Left kidney (tissue), 2 donors: ENCODE results near the gene SLCO4A1. TPM values are rescaled to one million over a fixed set of nuclear protein-coding genes. Genes with fewer than 3 reads are reported as not detected.

Source experiments
- DNase-seq: peaks from one replicate; pipeline ENCODE4 v3.0.0-alpha.2; 2013
- polyA plus RNA-seq: library from polyadenylated mRNA; unstranded; fragments of 120-200 nt; gene quantifications from one replicate; pipeline ENCODE4 v1.2.1, GENCODE V29; 2013; ENCODE audit not compliant: insufficient read length

The SLCO4A1 gene
- polyA plus RNA-seq, 1 donor, result 2.0 TPM

DNA sequence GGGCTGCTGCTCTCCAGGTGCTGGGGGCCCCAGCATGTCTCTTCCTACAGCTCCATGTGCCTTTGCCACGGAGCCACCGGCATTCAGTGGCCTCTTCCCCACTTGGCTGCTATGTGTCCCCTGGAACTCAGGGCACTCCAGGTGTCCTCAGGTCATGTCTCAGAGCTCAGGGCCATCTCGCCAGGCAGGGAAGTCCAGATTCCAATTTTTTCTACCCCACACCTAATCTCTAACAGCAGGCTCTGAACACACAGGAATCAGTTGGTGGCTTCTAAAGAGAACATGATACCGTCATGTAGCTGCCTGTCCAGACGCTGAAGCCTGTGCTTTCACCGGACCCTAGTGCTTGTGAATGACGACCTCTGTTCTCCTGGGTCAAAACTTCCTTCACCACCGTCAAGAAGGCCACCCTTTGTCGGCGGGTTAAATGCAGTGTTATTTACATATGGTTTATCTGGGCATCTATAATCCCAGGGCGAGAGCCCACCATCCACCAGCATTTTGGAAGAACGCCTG is 4.2 kb upstream of the SLCO4A1 start:
- DNase-seq, result no peak

DNA sequence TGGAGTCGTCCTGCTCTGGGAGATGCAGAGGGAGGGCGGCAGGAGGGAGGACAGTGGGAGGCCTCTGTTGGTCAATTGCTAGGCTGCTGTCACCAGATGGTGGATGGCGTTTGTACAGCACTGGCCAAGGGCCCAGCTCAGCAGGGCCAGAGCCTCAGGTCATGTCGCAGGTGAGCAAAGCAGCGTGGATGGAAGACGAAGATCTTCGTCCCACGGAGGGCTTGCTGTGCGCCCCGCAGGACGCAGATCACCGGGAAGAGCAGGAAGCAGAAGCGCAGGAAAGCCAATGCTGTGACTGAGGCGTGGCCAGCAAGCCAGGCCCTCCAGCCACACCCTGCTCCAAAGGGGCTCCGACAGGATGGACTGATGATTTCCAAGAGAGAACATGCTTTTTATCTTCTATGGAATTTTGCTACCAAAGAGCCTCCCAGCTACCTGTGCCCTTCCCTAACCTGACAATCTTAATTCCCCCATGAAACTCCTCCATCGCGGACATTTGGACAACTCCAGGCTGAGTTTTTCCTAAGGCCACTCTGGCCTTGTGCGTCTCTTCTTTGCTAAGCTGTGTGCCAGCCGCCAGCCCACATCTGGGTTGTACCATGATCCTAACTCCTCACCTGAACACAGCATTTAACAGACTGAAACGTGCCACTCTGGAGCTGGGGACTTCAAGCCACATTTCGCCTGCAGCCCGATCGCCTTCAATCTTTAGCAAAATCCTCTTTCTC is 3.5 kb upstream of the SLCO4A1 start:
- no peak for DNase-seq

DNA sequence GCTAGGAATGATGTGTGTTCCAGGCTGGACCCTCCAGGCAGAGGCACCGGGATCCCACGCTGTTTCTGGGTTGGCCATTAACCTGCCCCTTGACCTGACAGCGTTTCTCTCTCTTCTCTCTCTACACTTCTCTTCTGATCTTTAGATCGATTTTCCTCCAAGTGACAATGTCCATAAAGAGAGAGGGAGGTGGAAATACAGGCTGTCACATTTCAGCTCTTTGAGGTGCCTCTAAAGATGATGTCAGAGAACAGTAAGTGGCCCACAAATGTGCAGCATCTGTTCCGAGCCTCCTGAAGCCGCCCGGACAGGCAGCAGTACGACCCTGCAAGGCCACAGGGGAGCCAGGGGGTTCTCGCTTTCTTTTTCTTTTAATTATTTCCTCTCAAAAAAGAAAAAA is 2.5 kb upstream of the SLCO4A1 start:
- no peak for DNase-seq

DNA sequence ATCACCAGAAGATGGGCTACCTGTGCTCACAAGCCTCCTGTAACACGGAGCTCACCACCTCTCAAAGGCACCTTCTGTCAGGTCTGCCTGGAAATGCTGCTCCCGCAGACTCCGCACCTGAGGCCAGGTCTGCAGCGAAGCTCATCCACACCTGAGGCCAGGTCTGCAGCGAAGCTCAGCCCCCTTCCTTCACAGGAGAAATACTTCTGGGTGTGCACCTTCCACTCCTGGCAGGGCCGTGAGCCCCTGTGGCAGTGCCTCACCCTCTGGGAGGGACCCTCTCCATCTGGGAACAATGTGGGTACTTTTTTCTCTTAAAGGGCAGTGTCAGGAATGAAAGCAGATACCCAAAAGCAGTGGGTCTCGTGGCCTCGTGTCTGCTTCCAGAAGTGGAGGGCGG is 1.4 kb upstream of the SLCO4A1 start:
- no peak for DNase-seq

DNA sequence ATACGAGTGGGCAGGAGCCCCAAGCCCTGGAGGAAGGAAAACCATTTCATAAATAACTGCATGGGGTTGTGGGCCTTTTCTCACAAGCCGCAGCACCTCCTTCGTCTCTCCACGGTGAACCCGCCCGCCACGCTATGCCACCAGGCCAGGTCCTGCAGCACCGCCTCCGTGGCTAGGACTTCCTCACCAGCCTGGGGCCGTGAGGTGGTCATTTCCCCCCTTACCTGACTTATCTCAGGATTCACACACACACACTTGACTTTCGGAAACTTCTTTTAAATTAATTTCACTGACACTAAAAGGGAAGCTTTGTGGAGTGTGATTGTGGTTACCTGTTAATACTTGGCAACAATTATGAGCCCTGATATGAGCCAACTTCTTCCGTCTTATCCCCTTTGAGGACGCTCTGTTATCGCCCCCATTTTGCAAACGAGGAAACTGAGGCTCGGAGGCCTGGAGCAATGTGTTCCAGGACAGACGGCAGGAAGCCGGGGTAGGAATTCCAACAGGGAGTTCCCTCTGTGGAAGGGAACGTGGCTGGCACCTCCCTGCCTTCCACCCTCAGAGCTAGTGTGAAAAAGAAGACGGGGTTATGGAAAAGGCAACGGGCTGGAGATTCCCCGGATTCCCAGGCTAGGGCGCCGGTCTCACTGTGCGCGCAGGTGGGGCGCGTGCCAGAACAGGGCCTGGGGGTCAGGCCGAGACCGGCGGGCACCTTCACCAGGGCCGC is 817 bp upstream of the SLCO4A1 start:
- DNase-seq, result no peak

DNA sequence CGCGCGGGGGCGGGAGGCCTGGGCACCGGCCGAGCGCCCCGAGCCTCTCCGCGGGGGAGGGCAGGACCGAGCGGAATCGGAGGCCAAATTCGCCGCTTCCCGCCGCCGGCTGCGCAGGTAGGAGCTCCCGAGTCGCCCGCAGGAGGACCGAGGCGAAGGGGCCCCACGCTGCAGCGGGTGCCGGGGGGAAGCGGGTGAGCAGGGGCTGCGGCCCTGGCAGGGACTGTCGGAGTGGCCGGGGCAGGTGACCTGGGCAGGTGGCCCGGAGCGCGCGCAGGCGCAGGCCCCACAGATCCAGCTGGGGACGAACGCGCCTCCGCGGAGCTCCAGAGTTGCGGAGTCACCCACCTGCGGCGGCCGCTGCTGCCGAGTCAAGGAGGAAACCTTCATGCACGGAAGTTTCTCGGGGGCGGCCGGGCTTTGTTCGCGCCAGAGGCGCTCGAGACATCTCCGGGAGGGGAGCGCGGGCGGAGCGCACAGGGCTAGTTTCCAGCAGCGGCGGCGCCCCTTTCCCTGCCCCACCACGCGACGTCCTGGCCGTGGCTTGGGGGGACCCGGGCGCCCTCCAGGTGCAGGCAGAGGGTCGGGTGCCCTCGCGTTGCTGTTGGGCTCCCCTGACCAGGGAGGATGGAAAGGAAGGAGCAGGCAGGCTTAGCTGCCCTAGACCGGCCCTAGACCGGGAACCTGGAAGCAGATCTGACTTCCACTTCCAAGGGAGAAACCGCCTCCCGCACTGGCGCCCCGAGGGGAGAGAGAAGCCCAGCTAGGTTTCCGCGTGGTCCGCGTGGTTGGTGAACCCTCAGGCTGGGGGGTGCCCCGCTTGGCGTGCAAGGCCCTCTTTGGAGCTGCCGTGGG is 590 bp downstream of the SLCO4A1 start:
- no peak for DNase-seq

DNA sequence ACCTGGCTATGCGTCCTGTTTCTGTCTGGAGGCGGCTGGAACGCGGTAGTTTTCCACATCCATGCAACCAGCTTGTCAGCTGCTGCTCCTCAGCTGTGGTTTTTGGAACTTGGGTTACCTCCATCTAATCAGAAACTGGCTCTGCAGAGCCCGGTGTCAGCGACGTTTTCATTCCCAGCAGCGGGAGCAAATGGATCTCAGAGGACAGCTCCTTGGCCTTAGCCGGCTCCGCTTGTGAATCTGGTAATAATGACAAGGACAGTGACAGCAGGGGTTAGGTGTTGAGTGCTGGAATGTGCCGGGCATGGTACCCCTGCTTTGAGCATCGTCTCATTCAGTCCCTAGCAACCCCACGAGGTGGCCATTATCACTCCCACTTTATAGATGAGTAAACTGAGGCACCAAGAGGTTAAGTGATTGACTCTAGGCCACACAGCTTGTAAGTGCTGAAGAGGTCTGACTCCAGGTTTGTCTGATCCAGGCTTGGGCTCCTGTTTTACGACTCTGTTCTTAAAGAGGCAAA is 1.3 kb downstream of the SLCO4A1 start:
- DNase-seq, result no peak

DNA sequence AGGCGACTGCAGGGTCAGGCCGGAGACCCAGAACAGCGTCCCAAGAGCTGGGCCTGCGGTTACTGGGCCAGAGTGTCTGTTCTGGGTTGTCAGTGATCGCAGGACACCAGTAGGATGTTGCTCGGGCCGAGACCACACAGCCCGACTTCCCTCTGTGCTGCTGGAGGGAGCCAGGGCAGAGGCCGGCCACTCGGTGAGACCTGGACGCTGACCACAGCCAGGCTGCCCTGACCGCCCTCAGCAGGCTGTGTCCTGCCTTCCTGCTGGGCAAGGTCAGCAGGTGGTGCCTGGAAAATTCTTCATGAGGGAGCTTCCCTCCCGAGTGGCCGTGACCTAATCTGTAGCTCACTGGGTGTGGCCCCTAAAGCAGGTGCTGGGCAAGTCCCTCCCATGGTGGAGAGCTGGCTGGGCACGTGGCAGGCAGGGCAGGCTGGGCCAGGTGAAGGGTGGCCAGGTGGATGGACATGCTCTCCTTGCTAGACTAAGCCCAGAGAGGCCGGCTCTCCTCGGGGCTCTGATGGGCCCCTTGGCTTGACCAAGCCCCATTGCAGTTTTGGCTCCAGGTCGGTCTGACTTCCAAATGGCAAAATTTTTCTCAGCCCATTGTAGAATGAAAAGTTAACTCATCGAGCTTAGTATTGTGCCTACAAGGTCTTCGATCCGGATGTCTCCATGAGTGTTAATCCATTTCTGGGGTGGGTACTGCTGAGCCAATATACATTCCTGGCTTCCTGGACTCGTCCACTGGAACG is 1.9 kb downstream of the SLCO4A1 start:
- no peak for DNase-seq

DNA sequence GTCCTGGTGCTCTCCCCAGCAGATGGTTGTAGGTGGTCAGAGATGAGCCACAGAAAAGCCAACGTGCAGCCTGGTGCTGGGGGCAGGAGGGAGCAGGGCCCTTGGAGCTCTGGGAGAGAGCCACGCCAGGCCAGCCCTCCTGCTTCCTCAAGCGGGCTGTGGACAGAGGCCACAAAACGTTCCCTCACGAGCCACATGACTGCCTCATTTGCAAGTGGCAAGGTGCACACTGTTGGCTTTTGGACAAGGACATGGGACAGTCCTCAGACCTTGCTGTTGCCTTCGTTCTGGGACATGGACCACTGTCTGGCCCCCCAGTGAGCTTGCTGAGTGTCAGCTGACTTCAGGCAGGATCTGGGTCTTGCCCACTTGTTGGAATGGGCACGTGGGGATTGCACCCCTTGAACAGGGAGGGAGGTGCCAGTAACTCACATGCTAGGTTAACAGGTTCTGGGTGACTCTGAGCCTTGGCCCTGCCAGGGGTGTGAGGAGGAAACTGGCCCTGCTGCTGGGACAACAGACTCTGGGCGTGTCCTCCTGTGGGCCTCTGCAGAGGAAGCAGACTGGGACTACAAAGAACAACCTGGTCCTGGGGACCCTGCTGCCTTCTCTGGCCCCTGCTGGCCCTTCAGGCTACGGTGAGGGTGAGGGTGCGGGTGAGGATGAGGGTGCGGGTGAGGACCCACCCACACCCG is 2.6 kb downstream of the SLCO4A1 start:
- DNase-seq, result no peak

DNA sequence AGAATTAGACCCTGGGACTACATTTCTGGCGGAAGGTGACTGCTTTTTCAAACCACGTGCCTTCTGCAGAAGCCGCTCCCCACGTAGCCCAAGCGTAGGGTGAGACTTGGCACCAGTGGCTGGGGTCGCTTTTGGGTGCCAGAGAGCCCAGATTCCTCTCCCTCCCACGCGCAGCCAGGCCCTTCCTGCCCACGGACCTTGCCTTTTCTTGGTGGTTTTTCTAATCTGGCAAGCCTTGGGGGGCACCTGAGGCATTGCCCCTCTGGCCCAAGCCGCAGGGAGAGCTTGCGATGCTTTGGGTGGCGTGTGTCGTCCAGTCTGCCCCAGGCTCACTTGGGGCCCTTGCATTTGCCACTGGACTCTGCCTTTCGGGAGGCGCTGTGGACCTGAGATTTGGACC is 3.3 kb downstream of the SLCO4A1 start:
- DNase-seq, result no peak

DNA sequence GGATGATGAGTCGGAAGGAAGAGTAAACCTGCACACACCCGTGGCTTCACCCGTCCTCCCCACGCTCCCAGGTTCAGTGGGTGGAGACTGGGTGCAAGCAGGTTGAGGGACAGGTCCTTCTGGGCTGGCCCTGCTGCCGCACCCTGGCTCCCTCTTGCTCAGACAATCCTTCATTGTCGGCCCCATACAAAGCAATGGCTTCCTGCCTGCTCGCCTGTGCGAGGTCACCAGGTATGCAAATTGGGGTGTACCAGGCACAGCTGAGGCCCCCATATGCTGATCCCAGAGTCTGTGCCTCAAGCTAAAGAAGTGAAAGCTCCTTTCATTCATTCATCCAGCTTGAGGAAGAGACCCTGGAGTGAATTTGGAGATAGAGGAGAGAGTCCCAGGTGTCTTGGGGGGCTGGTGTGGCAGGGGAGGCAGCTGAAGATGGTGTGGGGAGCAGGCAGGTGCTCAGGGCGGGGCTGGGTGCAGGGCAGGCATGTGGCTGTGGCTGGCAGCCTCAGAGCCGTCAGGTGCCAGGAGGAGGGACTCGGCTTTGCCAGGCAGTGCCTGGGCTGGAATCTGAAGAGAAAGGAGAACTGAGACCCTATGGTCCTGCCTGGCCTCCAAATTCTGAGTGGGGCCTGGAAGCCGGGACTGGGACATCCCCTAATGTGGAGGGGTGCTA is 4.7 kb downstream of the SLCO4A1 start:
- DNase-seq, result no peak

DNA sequence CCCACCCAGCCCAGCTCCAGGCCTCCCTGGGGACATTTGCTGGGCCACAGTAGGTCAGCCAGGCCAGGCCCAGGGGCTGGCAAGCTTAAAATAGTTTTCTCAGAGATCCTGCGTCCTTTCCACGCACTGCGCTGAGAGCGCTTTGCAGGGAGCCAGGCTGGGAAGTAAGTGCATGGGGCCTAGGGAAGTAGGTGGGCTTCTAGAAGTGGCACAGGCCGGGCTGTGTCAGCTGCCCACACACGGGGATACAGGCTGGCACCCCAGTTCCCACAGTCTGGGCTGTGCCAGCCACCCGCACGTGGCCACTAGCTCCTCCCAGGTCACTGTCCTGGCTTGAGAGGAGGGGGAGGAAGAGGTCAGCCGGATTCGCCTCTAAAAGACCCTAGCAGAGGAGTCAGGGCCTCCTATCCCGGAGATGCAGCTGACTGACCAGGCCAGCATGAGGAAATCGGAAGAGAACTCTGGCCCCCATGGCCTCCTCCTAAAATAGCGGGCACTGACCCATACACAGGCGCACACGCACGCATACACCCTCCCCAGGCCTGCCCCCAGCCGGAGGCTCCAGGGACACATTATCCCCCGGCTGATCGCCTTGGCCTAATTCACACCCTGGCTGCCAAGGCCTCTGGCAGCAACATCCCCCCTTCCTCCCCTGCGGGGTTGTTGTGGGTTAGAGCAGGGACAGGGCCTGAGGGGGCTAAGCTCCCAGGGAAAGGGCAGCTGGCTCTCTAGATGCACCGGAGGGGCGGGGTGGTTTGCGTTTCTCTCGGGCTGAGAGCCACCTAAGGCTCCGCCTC is 5.4 kb downstream of the SLCO4A1 start:
- DNase-seq, result no peak

DNA sequence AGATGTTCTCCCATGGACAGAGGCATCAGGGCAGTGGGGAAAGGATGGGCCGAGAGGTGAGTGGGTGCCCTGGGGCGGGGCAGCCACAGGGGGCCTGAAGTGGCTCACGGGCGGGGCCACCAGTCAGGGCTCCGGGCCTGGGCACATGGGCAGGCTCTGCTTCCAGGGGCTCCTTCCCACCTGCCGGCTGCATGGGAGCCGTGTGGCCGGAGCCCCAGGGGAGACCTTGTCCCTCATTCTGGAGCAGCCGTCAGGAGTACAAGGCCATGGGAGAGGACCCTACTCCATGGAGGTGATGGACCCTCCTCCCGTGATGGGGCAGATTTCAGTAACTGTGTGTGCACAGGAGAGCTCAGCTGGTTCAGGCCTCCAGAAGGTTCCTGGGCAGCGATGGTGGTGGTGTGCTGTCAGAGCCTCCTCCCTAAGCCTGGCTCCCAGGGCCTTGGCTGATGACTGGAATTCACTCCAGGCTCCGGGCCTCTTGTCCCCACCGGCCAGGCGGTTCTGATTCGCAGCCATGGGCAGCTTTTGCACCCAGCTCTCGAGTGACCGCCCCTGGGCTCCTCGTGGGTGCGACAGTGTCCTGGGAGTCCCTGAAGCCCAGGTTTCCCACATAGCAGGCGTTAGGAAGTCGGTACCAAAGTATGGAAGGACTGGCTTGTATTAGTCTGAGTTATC is 6.2 kb downstream of the SLCO4A1 start:
- DNase-seq, result no peak

DNA sequence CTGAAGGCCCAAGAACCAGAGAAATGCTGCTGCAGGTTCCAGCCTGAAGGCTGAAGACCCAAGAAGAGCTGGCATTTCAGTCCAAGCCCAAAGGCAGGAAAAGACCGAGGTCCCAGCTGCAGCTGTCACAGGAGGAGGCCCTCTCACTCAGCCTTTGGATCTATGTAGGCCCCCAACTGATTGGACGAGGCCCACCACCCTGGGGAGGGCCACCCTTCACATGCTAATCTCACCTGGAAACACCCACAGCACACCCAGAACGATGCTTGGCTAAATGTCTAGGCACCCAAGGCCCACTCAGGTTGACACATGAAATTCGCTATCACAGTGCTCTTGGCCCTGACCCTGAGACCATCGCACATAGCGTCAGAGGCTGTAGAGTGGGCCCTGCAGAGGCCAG is 6.8 kb downstream of the SLCO4A1 start:
- DNase-seq, result no peak

DNA sequence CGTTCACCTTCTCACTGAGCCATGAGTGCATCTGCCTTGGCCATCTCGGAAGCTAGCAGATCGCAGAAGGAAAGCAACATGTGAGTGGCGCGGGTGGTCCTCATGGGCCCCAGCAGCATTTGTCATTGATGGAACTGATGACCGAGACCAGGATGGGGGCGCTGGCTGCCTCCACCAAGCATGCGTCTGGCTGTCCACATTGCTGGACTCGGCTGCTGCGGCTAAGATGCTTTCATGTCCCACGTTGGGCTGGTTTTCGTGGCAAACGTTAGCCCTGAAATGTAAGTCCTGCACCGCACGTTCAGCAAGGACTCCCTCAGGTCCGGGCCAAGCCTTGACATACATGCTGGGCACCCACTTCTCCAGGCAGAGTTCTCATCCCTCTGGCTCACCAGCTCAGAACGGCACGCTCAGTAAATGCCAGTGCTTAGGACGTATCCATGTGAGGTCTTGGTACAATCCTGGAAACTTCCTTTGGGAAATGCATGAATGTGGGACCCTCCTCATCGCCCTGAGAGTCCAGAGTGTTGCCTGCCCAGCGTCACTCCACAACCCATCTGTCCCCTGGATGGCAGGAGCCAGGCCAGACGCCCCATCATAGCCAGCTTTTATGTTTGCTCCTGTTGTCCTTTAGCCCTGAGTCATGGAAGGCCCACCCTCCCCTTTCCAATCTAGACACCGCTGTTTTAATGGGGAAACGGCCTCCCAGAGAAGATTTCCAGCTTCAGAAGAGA is 8.4 kb downstream of the SLCO4A1 start:
- no peak for DNase-seq

DNA sequence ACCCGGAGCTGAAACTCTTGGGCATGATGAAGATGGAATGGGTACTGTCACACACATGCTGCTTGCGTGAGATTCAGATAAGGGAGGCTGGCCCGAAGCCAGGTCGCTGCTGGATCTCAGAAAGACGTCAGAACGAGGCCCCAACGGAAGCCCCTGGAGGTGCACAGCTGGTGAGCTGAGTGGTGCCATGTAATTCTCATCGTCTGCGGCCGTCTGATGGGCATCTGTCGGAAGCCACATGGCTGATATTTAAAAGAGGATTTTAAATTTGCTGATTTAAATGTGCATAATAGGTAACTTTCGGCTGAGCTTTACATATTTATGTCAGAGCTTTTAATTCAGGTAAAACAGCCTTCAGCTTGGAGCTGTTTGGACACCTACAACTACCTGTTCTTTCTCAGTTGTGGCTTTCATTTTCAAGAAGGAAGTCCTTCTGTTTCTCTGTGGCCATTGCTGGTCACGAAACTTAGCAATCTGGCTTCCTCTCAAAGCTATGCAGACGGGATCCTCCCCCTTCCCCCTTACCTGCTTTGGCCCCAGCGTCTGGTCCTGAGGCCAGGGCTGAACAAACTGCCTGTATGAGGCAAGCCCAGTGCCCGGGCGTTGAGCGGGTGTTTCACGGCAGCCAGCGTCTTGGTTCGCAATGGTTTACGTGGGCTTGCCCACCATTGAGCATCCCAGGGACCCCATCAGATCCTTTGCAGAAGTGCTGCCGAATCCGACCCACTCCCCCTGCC is 9.2 kb downstream of the SLCO4A1 start:
- DNase-seq, result no peak
